Heart right ventricle (tissue), 16 donors: Measurements from ENCODE around the gene GP5. TPM values are rescaled to one million over a fixed set of nuclear protein-coding genes. Genes with fewer than 3 reads are reported as not detected.

Experiments used
- ATAC-seq, 8 donors: fragments of 200-7000 bp; cut with Tn5 transposase; one replicate each; pipeline ENCODE4 v1.9.1; 2020; ENCODE audit warnings: mild to moderate bottlenecking in 8 of 8, moderate library complexity in 8 of 8, moderate number of reproducible peaks in 1 of 8
- DNase-seq, 2 donors: peaks; one replicate each; pipeline ENCODE4 v3.0.0-alpha.2; 2020
- H3K27ac ChIP-seq, 10 donors: fragments of 200-600 bp; sonication (generic) in 2 of 10; one replicate each; pipeline versions ENCODE4 v1.5.0 to v1.8.0; 2020 to 2022; ENCODE audit warnings: mild to moderate bottlenecking in 3 of 10
- H3K27me3 ChIP-seq, 7 donors: fragments of 200-600 bp; one replicate each; pipeline ENCODE4 v1.8.0; 2021 to 2022; ENCODE audit warnings: mild to moderate bottlenecking in 2 of 7
- H3K36me3 ChIP-seq, 9 donors: fragments of 200-600 bp; sonication (generic) in 1 of 9; one replicate each; pipeline versions ENCODE4 v1.5.0 to v1.8.0; 2020 to 2022; ENCODE audit warnings: mild to moderate bottlenecking in 2 of 9
- H3K4me1 ChIP-seq, 9 donors: fragments of 200-600 bp; sonication (generic) in 1 of 9; one replicate each; pipeline versions ENCODE4 v1.5.0 to v1.8.0; 2020 to 2022; ENCODE audit warnings: mild to moderate bottlenecking in 4 of 9
- H3K4me3 ChIP-seq, 10 donors: fragments of 200-600 bp; sonication (generic) in 2 of 10; one replicate each; pipeline versions ENCODE4 v1.5.0 to v1.8.0; 2020 to 2022; ENCODE audit warnings: mild to moderate bottlenecking in 7 of 10, moderate library complexity in 2 of 10
- H3K9me3 ChIP-seq, 11 donors: fragments of 200-600 bp in 10 of 11; sonication (generic) in 2 of 11; one replicate each; pipeline versions ENCODE4 v1.5.0 to v1.8.0; 2013 to 2022; ENCODE audit warnings: mild to moderate bottlenecking in 2 of 11, control low read depth in 1 of 11, moderate library complexity in 1 of 11
- CTCF ChIP-seq, 9 donors: fragments of 200-600 bp; sonication (generic) in 2 of 9; IDR thresholded peaks; one replicate each; pipeline versions ENCODE4 v1.5.0 to v1.8.0; 2021 to 2022; ENCODE audit warnings: antibody characterized with exemption in 9 of 9, mild to moderate bottlenecking in 5 of 9, moderate library complexity in 1 of 9
- WGBS, 2 donors: extraction: QIAGEN DNeasy Blood & Tissue Kit; methylation state at CpG; one replicate each; pipeline ENCODE4 v1.1.7; 2013; ENCODE audit warnings: inconsistent platforms in 1 of 2; 5-methylcytosine and 5-hydroxymethylcytosine counted together
- intact Hi-C, 10 donors: fragments of 100-400 bp; cut with DNase I; formaldehyde crosslinking; loops; one replicate each; pipeline versions ENCODE4 v1.11.1 to v1.14.2; 2022
- polyA plus RNA-seq, 2 donors: library from polyadenylated mRNA; stranded (reverse); fragments of 200-250 nt; gene quantifications; one replicate each; pipeline ENCODE4 v1.2.3, GENCODE V29; 2013
- total RNA-seq, 10 donors: library from RNA; stranded (reverse); fragmentation: NEBNext Ultra II Directional in 3 of 10; extraction: Animal tissue kit (Norgen Biotek cat#: 25700) in 3 of 10; gene quantifications; one replicate each; pipeline versions ENCODE4 v1.2.1 to v1.2.4, GENCODE V29; 2021 to 2023
- donor health status: Arrhythmogenic right ventricular cardiomyopathy.
- donor health status: ischemic (EF 13 %, LVEDD 7.1; RV severe dilation, severe dysfunction).
- donor health status: healthy with polysubstance abuse.
- donor health status: DM: no; HTN: yes; CAD: no.
- donor health status: DM: no; HTN: no; CAD: no.
- donor health status: ischemic (EF 25% LVEDD 6.9; RV normal size, moderate dysfunction).
- donor health status: ischemic (EF 25% LVEDD 5.7; RV mildly dilated, moderate dysfunction).
- donor health status: healthy.
- donor health status: DM: yes; HTN: yes; CAD: no.
- donor health status: Ischemic cardiomyopathy.
- donor health status: ischemic (EF 35%, LVEDD 5.7; RV mildly dilated, moderate dysfunction).
- donor health status: nonischemic (EF 11% LVEDD 7.7; RV severe dilation, severe dysfunction).
- donor health status: DM: yes; HTN: yes; CAD: no.
- donor health status: PGD.
- donor health status: ischemic (EF 29% LVEDD 5.4; RV normal size, mild dysfunction).
- donor health status: nonischemic (EF 23%, LVEDD 6.1; RV moderate dilation, normal function).

Gene GP5
- total and polyA plus RNA-seq, 12 donors, result 0.01 to 0.21 (median 0.13) TPM; not detected in 5

GRCh38 chr3:194446172-194446571 lies 47.1 kb upstream of the GP5 start:
- H3K4me3 ChIP-seq, result no peak overlapping the region
- H3K27ac ChIP-seq, result no peak overlapping the region
- no peak for DNase-seq
- no peak for TF ChIP-seq CTCF (IDR thresholded peaks at IDR 0.05)
- no peaks in the 10 kb centered on the region for H3K4me1 ChIP-seq
- 93 to 96% methylated on average over 13 of the region's 13 CpGs for WGBS, 2 donors
- H3K27me3 ChIP-seq, result no peaks in the 10 kb centered on the region
- intact Hi-C loops, result no loop called here
- no peaks in the 10 kb centered on the region for H3K9me3 ChIP-seq
- H3K36me3 ChIP-seq, result peaks cover 0 to 100% (median 57%) of the 10 kb centered on the region in 9 donors
- peak in 1 of 8 donors; percentile 12 for ATAC-seq

- TF ChIP-seq CTCF (IDR thresholded peaks at IDR 0.05), result no peak
- DNase-seq (no peak), ATAC-seq (no peak)
- WGBS, 2 donors, result 96% methylated on average over 2 of the region's 2 CpGs
- intact Hi-C loops, result no loop called here
- Histone ChIP-seq H3K4me3 (no peak overlapping the region), H3K9me3 (no peaks in the 10 kb centered on the region), H3K27me3 (no peaks in the 10 kb centered on the region), H3K27ac (no peak overlapping the region), H3K36me3 (peaks cover 0 to 100% (median 54%) of the 10 kb centered on the region in 9 donors), H3K4me1 (peaks cover 0 to 11% (median 0%) of the 10 kb centered on the region in 9 donors)
Measured at GRCh38 chr3:194443901-194444300, 44.8 kb upstream of the GP5 start.

- H3K36me3 ChIP-seq, result peaks cover 0 to 100% (median 60%) of the 10 kb centered on the region in 9 donors
- 55 to 60% methylated on average over 2 of the region's 2 CpGs for WGBS, 2 donors
- ATAC-seq, result no peak
- H3K9me3 ChIP-seq, result no peaks in the 10 kb centered on the region
- no peak for TF ChIP-seq CTCF (IDR thresholded peaks at IDR 0.05)
- intact Hi-C loops, result no loop called here
- DNase-seq, result no peak
- peaks cover 0 to 11% (median 0%) of the 10 kb centered on the region in 9 donors for H3K4me1 ChIP-seq
- H3K27ac ChIP-seq, result no peak overlapping the region
- H3K4me3 ChIP-seq, result no peak overlapping the region
- H3K27me3 ChIP-seq, result no peaks in the 10 kb centered on the region
Measured at GRCh38 chr3:194440756-194441155, 41.7 kb upstream of the GP5 start.

- intact Hi-C loops, result no loop called here
- TF ChIP-seq CTCF (IDR thresholded peaks at IDR 0.05), result no peak
- Histone ChIP-seq H3K27me3 (no peaks in the 10 kb centered on the region), H3K36me3 (peaks cover 0 to 100% (median 61%) of the 10 kb centered on the region in 9 donors), H3K9me3 (no peaks in the 10 kb centered on the region), H3K4me1 (peaks cover 0 to 11% (median 0%) of the 10 kb centered on the region in 9 donors), H3K4me3 (no peak overlapping the region), H3K27ac (no peak overlapping the region)
- WGBS, 2 donors, result 56 to 70% methylated on average over 6 of the region's 6 CpGs
- DNase-seq (no peak), ATAC-seq (no peak)
Measured at GRCh38 chr3:194439881-194440550, 41.0 kb upstream of the GP5 start.
